Measurements from ENCODE around the gene POU4F2. TPM values are rescaled to one million over a fixed set of nuclear protein-coding genes. Genes with fewer than 3 reads are reported as not detected.

The POU4F2 gene
- total and polyA plus RNA-seq, 4 donors, result not detected

Other genes starting within 250 kb of the POU4F2 start
- gene SLC10A7, start 117.0 kb upstream of the POU4F2 start, total RNA-seq, result 10 to 100 TPM; 14.6 to 18.8 TPM
- gene SLC10A7, start 117.0 kb upstream of the POU4F2 start, polyA plus RNA-seq, result 1 to 10 TPM; 3.3 to 6.0 TPM